Muscle of leg (tissue), 11 donors: ENCODE measurements around the gene MAP1LC3C. TPM values are rescaled to one million over a fixed set of nuclear protein-coding genes. Genes with fewer than 3 reads are reported as not detected.
"Not testable (repeated sequence)": the region's sequence is repeated elsewhere in the genome, so short reads cannot be mapped to it uniquely, and the experiment has no call there.

ENCODE experiments used
- DNase-seq: peaks from one replicate; pipeline ENCODE4 v3.0.0; 2013
- H3K27ac ChIP-seq: one replicate; pipeline ENCODE4 v1.5.1; 2013; ENCODE audit warnings: mild to moderate bottlenecking, low read length, control low read depth
- H3K27me3 ChIP-seq: one replicate; pipeline ENCODE4 v1.6.1; 2013; ENCODE audit warnings: low read length; ENCODE audit not compliant: control insufficient read depth, insufficient read depth
- H3K36me3 ChIP-seq: one replicate; pipeline ENCODE4 v1.6.1; 2013; ENCODE audit warnings: low read length; ENCODE audit not compliant: control insufficient read depth, insufficient read depth
- H3K4me1 ChIP-seq: one replicate; pipeline ENCODE4 v1.6.1; 2013; ENCODE audit warnings: low read length; ENCODE audit not compliant: control insufficient read depth, insufficient read depth
- H3K4me3 ChIP-seq: one replicate; pipeline ENCODE4 v1.5.1; 2013; ENCODE audit warnings: low read length, control low read depth
- H3K9me3 ChIP-seq: replicated peaks from 2 replicates; pipeline ENCODE4 v1.6.1; 2013; ENCODE audit warnings: low read depth, low read length; ENCODE audit not compliant: control insufficient read depth
- WGBS: methylation state at CpG from one replicate; pipeline ENCODE4 v1.1.5; 2013; ENCODE audit warnings: missing lambda C conversion rate; ENCODE audit not compliant: insufficient coverage; 5-methylcytosine and 5-hydroxymethylcytosine counted together
- polyA plus RNA-seq, 8 donors: library from polyadenylated mRNA; unstranded; fragments of 120-200 nt; gene quantifications; one replicate each; pipeline versions ENCODE4 v1.2.1 to v1.2.3, GENCODE V29; 2013; ENCODE audit warnings: inconsistent platforms in 1 of 8, low replicate concordance in 1 of 8; ENCODE audit not compliant: insufficient read length in 8 of 8, insufficient read depth in 1 of 8
- total RNA-seq: library from RNA; stranded (reverse); fragments of 120-200 nt; gene quantifications from one replicate; pipeline ENCODE4 v1.2.4, GENCODE V29; 2013

The MAP1LC3C gene
- total and polyA plus RNA-seq, 9 donors: 10.2 to 21.6 (median 14.4) TPM

DNA sequence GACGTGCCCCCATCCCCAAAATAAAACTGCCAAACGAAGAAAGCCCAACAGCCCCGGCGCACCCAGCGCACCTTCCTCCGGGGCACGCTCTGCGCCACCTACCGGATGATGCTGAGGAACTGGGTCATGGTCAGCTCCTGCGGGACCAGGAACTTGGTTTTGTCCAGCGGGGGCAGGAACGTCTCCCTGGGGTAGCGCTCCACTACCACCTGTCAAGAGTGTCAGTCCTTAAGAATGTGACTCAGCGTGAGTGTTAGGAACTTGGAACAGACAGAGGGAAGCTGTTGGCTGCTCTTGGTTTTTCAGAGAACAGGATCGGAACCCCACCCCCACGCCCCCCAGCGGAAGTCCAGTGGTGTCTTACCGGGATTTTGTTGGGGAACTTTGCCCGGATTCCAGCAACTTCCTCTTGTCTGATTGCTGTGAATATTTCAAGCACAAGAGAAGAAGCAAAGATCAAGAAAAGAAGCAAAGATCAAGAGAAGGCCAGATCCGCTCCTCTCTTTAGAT is 431 bp downstream of the MAP1LC3C start:
- H3K4me1 ChIP-seq: peaks cover 16% of the 10 kb centered on the region
- H3K27ac ChIP-seq: peak overlapping the region; percentile 91
- H3K27me3 ChIP-seq: no peaks in the 10 kb centered on the region
- peak overlapping the region; percentile 30 for H3K4me3 ChIP-seq
- 6% methylated on average over 12 of the region's 20 CpGs for WGBS
- no peaks in the 10 kb centered on the region for H3K36me3 ChIP-seq
- no peaks in the 10 kb centered on the region for H3K9me3 ChIP-seq
- DNase-seq: peak; percentile 95

DNA sequence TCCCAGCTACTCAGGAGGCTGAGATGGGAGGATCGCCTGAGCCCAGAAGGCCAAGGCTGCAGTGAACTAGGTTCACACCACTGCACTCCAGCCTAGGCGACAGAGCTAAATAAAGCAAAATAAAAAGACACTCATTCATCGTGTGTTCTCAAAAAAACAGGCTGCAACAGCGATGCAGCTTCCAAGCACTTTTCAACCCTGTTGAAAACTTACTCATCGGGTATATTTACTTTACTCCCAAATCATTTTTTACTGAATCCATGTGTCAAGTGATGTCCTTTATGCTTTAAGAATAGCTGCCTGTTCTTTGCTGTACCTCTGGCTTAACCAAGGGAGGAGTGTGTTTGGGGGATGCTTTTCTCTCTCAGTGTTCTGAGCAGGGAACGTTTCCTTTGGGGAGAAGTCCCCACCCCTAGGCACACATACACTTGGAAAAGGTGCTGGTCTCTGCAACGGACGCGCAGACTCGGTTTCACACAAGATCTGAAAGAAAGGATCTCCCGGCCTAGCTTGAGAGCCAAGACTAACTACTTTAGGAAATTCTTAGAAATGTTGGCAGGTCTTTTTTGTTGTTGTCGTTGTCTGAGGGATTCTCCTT is 1.4 kb downstream of the MAP1LC3C start:
- Histone ChIP-seq H3K36me3 (no peaks in the 10 kb centered on the region), H3K4me3 (no peak overlapping the region), H3K4me1 (peaks cover 16% of the 10 kb centered on the region), H3K27me3 (no peaks in the 10 kb centered on the region), H3K9me3 (no peaks in the 10 kb centered on the region), H3K27ac (peak overlapping the region; percentile 77)
- 67% methylated on average over 4 of the region's 12 CpGs for WGBS
- DNase-seq: peak; percentile 47

DNA sequence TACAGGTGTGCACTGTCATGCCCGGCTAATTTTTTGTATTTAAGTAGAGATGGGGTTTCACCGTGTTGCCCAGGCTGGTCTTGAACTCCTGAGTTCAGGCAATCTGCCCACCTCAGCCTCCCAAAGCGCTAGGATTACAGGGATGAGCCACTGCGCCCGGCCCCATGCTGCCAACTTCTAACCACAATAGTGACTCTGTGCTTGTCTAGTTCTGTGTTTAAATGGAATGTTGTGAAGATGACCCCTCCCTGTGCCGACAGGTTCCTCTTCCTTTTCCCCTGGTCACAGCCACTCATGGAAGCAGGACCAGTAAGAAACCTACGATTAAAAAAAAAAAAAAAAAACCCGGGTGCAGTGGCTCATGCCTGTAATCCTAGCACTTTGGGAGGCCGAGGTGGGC is 4.7 kb downstream of the MAP1LC3C start:
- Histone ChIP-seq H3K4me3 (no peak overlapping the region), H3K27me3 (no peaks in the 10 kb centered on the region), H3K27ac (no peak overlapping the region), H3K4me1 (peaks cover 21% of the 10 kb centered on the region), H3K36me3 (no peaks in the 10 kb centered on the region), H3K9me3 (no peaks in the 10 kb centered on the region)
- no peak for DNase-seq
- WGBS: no CpG with 5 or more reads among the region's 9 CpGs

DNA sequence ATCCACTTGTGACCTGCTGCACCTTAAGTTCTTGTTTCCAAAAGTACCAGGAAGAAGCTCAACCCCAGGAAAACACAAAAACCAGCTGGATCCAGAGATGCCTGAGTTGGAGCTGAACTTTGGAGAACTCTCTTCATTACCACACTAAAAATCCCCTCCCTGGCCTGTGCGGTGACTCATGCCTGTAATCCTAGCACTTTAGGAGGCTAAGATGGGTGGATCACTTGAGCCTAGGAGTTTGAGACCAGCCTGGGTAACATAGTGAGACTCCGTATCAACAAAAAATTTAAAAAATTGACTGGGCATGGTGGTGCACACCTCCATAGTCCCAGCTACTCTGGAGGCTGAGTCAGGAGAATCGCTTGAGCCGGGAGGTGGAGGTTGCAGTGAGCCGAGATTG is 6.2 kb downstream of the MAP1LC3C start:
- H3K27ac ChIP-seq: no peak overlapping the region
- WGBS: 78% methylated on average over 1 of the region's 5 CpGs
- peaks cover 13% of the 10 kb centered on the region for H3K4me1 ChIP-seq
- H3K4me3 ChIP-seq: no peak overlapping the region
- no peaks in the 10 kb centered on the region for H3K36me3 ChIP-seq
- H3K27me3 ChIP-seq: no peaks in the 10 kb centered on the region
- DNase-seq: no peak
- no peaks in the 10 kb centered on the region for H3K9me3 ChIP-seq

DNA sequence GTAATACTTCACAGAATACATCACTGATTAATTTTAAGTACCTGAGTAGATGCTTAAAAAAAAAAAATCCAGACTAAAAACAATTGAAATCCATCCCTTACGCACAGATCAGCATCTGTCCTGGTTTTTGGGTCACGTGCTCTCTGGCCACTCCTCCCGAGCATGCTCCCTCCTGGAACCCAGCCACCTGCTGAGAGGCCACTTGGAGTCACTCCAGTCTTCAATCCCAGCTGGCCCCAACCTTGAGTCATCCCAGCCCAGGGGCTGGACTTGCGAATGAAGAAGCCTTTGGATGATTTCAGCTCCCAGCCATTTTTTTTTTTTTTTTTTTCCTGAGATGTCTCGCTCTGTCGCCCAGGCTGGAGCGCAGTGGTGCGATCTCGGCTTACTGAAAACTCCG is 8.9 kb downstream of the MAP1LC3C start:
- H3K9me3 ChIP-seq: no peaks in the 10 kb centered on the region
- peaks cover 13% of the 10 kb centered on the region for H3K4me1 ChIP-seq
- no peak overlapping the region for H3K4me3 ChIP-seq
- H3K27ac ChIP-seq: no peak overlapping the region
- H3K36me3 ChIP-seq: no peaks in the 10 kb centered on the region
- WGBS: 4% methylated on average over 3 of the region's 10 CpGs
- DNase-seq: peak; percentile 97
- H3K27me3 ChIP-seq: no peaks in the 10 kb centered on the region

DNA sequence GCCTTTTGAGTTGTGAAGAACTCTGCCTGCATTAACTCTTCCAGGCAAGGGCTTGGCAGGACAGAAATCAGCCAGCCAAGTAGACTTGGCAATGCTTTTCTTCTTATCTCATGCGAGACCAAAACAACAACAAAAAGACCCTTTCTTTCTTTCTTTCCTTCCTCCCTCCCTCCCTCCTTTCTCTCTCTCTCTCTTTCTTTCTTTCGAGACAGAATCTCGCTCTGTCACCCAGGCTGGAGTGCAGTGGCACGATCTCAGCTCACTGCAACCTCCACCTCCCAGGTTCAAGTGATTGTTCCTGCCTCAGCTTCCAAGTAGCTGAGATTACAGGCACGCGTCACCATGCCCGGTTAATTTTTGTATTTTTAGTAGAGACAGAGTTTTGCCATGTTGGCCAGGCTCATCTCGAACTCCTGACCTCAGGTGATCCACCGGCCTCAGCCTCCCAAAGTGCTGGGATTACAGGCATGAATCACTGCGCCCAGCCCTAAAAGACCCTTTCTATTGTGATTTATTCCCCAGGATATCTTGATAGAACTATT is 10.4 kb downstream of the MAP1LC3C start:
- WGBS: 49% methylated on average over 7 of the region's 10 CpGs
- not testable (repeated sequence) for H3K9me3 ChIP-seq, H3K27ac ChIP-seq, H3K4me3 ChIP-seq, DNase-seq, H3K27me3 ChIP-seq, H3K36me3 ChIP-seq
- peaks cover 13% of the 10 kb centered on the region for H3K4me1 ChIP-seq

DNA sequence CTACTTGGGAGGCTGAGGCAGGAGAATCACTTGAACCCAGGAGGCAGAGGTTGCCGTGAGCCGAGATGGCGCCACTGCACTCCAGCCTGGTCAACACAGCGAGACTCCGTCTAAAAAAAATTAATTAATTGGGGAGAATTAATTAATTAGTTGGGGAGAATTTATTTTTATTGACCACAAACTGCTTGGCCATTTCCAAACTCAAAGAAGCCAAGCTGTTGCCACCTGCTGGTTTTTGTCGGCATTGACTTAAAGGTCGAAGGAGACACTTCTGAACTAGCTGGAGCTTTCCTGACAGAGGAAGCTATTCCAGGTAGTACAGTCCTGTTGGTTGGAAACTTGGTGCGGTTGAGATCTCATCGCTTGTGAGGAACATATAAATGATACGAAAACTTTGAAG is 13.1 kb downstream of the MAP1LC3C start:
- Histone ChIP-seq H3K4me1 (peaks cover 9% of the 10 kb centered on the region), H3K36me3 (no peaks in the 10 kb centered on the region), H3K27me3 (no peaks in the 10 kb centered on the region), H3K4me3 (no peak overlapping the region), H3K9me3 (no peaks in the 10 kb centered on the region), H3K27ac (no peak overlapping the region)
- WGBS: 81% methylated on average over 9 of the region's 10 CpGs
- DNase-seq: peak; percentile 57

DNA sequence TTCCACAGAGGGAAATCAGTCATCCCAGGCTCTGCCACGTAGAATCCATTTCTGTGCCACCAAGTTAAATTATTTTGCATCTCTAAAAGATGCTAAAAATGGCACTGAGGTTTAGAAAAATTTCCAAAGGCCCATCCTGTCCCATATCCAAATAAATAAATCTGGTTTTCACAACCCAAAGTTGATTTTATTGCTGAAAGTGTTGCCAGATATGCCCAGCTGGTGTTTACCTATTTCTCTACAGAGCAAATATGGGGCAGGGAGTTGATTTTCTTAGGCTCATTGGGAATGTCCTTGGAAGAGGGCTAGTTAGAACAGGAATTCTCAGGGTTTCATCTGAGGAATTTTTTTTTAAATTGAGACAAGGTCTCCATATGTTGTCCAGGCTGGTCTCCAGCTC is 19.0 kb downstream of the MAP1LC3C start:
- Histone ChIP-seq H3K9me3 (no peaks in the 10 kb centered on the region), H3K27ac (no peak overlapping the region), H3K27me3 (no peaks in the 10 kb centered on the region), H3K4me1 (no peaks in the 10 kb centered on the region), H3K36me3 (no peaks in the 10 kb centered on the region), H3K4me3 (no peak overlapping the region)
- no CpG with 5 or more reads among the region's 1 CpG for WGBS
- no peak for DNase-seq

DNA sequence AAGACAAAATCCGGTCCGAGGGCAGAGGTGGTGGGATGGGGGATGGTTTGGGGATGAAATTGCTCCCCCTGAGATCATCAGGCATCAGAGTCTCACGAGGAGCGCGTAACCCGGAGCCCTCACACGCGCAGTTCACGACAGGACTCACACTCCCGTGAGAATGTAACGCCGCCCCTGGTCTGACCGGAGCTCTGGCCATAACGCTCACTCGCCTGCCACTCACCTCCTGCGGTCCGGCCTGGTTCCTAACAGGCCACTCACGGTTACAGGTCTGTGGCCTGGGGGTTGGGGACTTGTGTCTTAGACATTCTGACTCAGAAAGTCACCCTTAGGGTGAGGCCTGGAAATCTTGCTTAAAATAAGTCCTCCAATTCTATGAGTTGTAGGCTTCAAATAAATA is 19.8 kb downstream of the MAP1LC3C start:
- Histone ChIP-seq H3K4me3 (no peak overlapping the region), H3K27ac (no peak overlapping the region), H3K4me1 (no peaks in the 10 kb centered on the region), H3K36me3 (no peaks in the 10 kb centered on the region), H3K9me3 (no peaks in the 10 kb centered on the region), H3K27me3 (no peaks in the 10 kb centered on the region)
- WGBS: 83% methylated on average over 15 of the region's 18 CpGs
- no peak for DNase-seq

DNA sequence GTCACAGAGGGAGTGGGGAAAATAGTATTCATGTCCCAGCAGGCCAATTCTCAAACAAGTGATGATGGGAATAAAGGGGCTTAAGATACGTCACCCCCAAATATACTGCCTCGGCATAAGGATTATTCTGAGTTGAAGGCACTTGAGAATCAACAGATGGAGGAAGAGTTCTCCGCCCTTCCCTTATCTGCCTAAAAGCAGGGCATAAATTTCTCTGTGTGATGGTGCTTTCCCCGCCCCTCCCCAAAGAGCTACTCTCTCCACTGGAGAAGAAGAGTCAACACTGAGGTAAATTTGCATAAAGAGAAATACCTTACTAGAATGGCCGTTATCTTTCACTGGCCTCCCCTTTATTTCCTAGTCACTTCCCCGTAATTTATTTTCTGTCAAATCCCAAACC is 22.7 kb downstream of the MAP1LC3C start:
- Histone ChIP-seq H3K4me3 (no peak overlapping the region), H3K27me3 (no peaks in the 10 kb centered on the region), H3K36me3 (no peaks in the 10 kb centered on the region), H3K9me3 (no peaks in the 10 kb centered on the region), H3K4me1 (peaks cover 5% of the 10 kb centered on the region), H3K27ac (no peak overlapping the region)
- no peak for DNase-seq
- no CpG with 5 or more reads among the region's 6 CpGs for WGBS
